GM12878 (cell line): ENCODE results near the gene C1QTNF9B. TPM values are rescaled to one million over a fixed set of nuclear protein-coding genes. Genes with fewer than 3 reads are reported as not detected.

Experiments
- ATAC-seq: fragments of 200-7000 bp; cut with Tn5 transposase; 3 replicates; pipeline ENCODE4 v1.9.1; 2020; ENCODE audit warnings: mild to moderate bottlenecking, moderate library complexity
- BruUV-seq: library from RNA; stranded (reverse); fragments of 400-500 nt; replicated peaks from 2 replicates; lab custom pipeline; 2021; lab: Mats Ljungman, UMichigan
- CTCF ChIA-PET: fragments of 300-600 bp; sonication (Branson Sonifier 250); formaldehyde crosslinking; extraction: SDS; loops from one replicate; lab custom pipeline; 2021; ENCODE audit warnings: inconsistent platforms; lab: Yijun Ruan, JAX
- POLR2A ChIA-PET: fragments of 350-600 bp; formaldehyde crosslinking; extraction: SDS; loops from one replicate; lab custom pipeline; 2021; ENCODE audit warnings: inconsistent platforms; lab: Charles Lee
- RAD21 ChIA-PET: fragments of 300-600 bp; sonication (Branson Sonifier 250); formaldehyde crosslinking; loops from one replicate; lab custom pipeline; 2023; ENCODE audit warnings: antibody characterized with exemption; ENCODE audit not compliant: unreplicated experiment; lab: Charles Lee
- SMC1A ChIA-PET: fragments of 300-600 bp; sonication (Branson Sonifier 250); formaldehyde crosslinking; loops from one replicate; lab custom pipeline; 2023; ENCODE audit not compliant: unreplicated experiment, uncharacterized antibody; lab: Charles Lee
- DNase-seq: peaks from one replicate; pipeline ENCODE4 v3.0.0-alpha.2; 2011; ENCODE audit warnings: low read depth, low spot score
- FAIRE-seq: peaks from 3 replicates; lab custom pipeline; 2011; peaks lifted over from hg19 to GRCh38; lab: Jason Lieb, UNC
- H2AFZ ChIP-seq: 2 replicates; pipeline ENCODE4 v1.6.0; 2011; ENCODE audit warnings: low read depth, low read length, control low read depth; ENCODE audit not compliant: control insufficient read depth
- H3K27ac ChIP-seq: 2 replicates; pipeline ENCODE4 v1.5.1; 2011; ENCODE audit warnings: control low read depth; ENCODE audit not compliant: control insufficient read depth, insufficient read depth
- H3K27me3 ChIP-seq, 2 experiments: replicated peaks in 1 of 2; 2 replicates each; pipeline versions ENCODE4 v1.6.0 to v1.6.1; 2011; ENCODE audit warnings: low read length in 1 of 2; ENCODE audit not compliant: control insufficient read depth in 2 of 2, insufficient read depth in 2 of 2
- H3K36me3 ChIP-seq, 2 experiments: 2 replicates each; pipeline ENCODE4 v1.5.1; 2011; ENCODE audit warnings: low read length in 1 of 2; ENCODE audit not compliant: control insufficient read depth in 2 of 2, insufficient read depth in 2 of 2
- H3K4me1 ChIP-seq: 2 replicates; pipeline ENCODE4 v1.6.1; 2011; ENCODE audit warnings: mild to moderate bottlenecking, low read length, moderate library complexity, mixed read lengths; ENCODE audit not compliant: control insufficient read depth, insufficient read depth
- H3K4me2 ChIP-seq: 2 replicates; pipeline ENCODE4 v1.6.0; 2011; ENCODE audit warnings: control low read depth; ENCODE audit not compliant: control insufficient read depth, insufficient read depth
- H3K4me3 ChIP-seq: fragments of 200-600 bp; sonication (generic); 2 replicates; pipeline ENCODE4 v1.5.1; 2016
- H3K79me2 ChIP-seq: 2 replicates; pipeline ENCODE4 v1.6.0; 2011; ENCODE audit warnings: low read length; ENCODE audit not compliant: control insufficient read depth, insufficient read depth
- H3K9ac ChIP-seq: 2 replicates; pipeline ENCODE4 v1.8.0; 2011; ENCODE audit warnings: low read length, control low read depth, mixed read lengths; ENCODE audit not compliant: control insufficient read depth, insufficient read depth
- H3K9me3 ChIP-seq: replicated peaks from 3 replicates; pipeline ENCODE4 v1.5.1; 2011; ENCODE audit warnings: mild to moderate bottlenecking, low read length; ENCODE audit not compliant: control insufficient read depth, insufficient read depth
- H4K20me1 ChIP-seq: 2 replicates; pipeline ENCODE4 v1.6.0; 2011; ENCODE audit not compliant: control insufficient read depth, insufficient read depth
- CEBPB ChIP-seq, 2 experiments: fragments of 150-350 bp in 1 of 2; IDR thresholded peaks; 2 replicates each; pipeline ENCODE4 v1.6.1; 2012 to 2014; ENCODE audit warnings: low read depth in 2 of 2, low read length in 2 of 2, borderline replicate concordance in 1 of 2, inconsistent platforms in 1 of 2
- CHD2 ChIP-seq: IDR thresholded peaks from 2 replicates; pipeline ENCODE4 v1.6.1; 2011; ENCODE audit warnings: low read depth, low read length, improper control_type of control experiment, borderline replicate concordance
- MEF2B ChIP-seq: fragments of 450-650 bp; IDR thresholded peaks from 2 replicates; pipeline ENCODE4 v1.6.1; 2018; ENCODE audit warnings: mild to moderate bottlenecking, moderate library complexity; ENCODE audit not compliant: partially characterized antibody, poor library complexity, severe bottlenecking
- POLR2AphosphoS2 ChIP-seq: IDR thresholded peaks from 2 replicates; pipeline ENCODE4 v1.6.1; 2011; ENCODE audit warnings: low read depth, mild to moderate bottlenecking, low read length, improper control_type of control experiment, moderate library complexity
- RB1 ChIP-seq: fragments of 450-650 bp; formaldehyde crosslinking; IDR thresholded peaks from 2 replicates; pipeline ENCODE4 v1.6.1; 2017; ENCODE audit warnings: mild to moderate bottlenecking, borderline replicate concordance
- SREBF1 ChIP-seq: IDR thresholded peaks from 2 replicates; pipeline ENCODE4 v1.6.1; 2012; ENCODE audit warnings: mild to moderate bottlenecking, low read length
- SREBF2 ChIP-seq: IDR thresholded peaks from 2 replicates; pipeline ENCODE4 v1.6.1; 2012; ENCODE audit warnings: mild to moderate bottlenecking, low read length
- WRNIP1 ChIP-seq: IDR thresholded peaks from 2 replicates; pipeline ENCODE4 v1.6.1; 2011; ENCODE audit warnings: low read depth, low read length, improper control_type of control experiment, borderline replicate concordance
- ZSCAN29 ChIP-seq: fragments of 450-650 bp; IDR thresholded peaks from 2 replicates; pipeline ENCODE4 v1.6.1; 2017; ENCODE audit warnings: mild to moderate bottlenecking, moderate library complexity
- WGBS: methylation state at CpG from one replicate; pipeline ENCODE4 v1.1.6; 2016; ENCODE audit warnings: low lambda C conversion rate; ENCODE audit not compliant: insufficient replicate concordance, insufficient coverage; ENCODE audit errors: missing lambda C conversion rate; 5-methylcytosine and 5-hydroxymethylcytosine counted together
- in situ Hi-C: fragments of 300-500 bp; cut with MboI; formaldehyde crosslinking; loops from 9 replicates; pipeline ENCODE4 v1.14.3; 2018; ENCODE audit warnings: mixed read lengths
- intact Hi-C: fragments of 100-400 bp; cut with micrococcal nuclease; formaldehyde crosslinking; loops from one replicate; pipeline ENCODE4 v1.14.2; 2022; ENCODE audit not compliant: unreplicated experiment
- polyA plus RNA-seq, 11 experiments: library from polyadenylated mRNA; depleted of rRNA in 4 of 11; unstranded in 6 of 11; stranded (reverse) in 5 of 11; fragments of >200 nt; fragmentation: Nextera tagmentation in 4 of 11; fragmentation: Illumina TruSeq in 1 of 11; extraction: Ambion mirVana in 4 of 11; extraction: Trizol in 1 of 11; gene quantifications; 1 replicate in 1 of 11; 2 replicates in 10 of 11; pipeline versions ENCODE4 v1.2.1 to v1.2.3, GENCODE V29; 2011 to 2016; ENCODE audit warnings: inconsistent platforms in 2 of 11, missing spikeins in 2 of 11, low read depth in 1 of 11
- total RNA-seq, 4 experiments: library from RNA; depleted of rRNA in 3 of 4; stranded (reverse); fragments of >200 nt in 3 of 4; fragmentation: Illumina TruSeq in 1 of 4; extraction: Trizol in 1 of 4; gene quantifications; 2 replicates each; pipeline versions ENCODE4 v1.2.1 to v1.2.3, GENCODE V29; 2013 to 2021
- TF ChIP-seq, protein P1 (sequence below), 3 experiments: IDR thresholded peaks in 2 of 3; conservative IDR thresholded peaks in 1 of 3; 2 replicates each; pipeline ENCODE4 v1.5.1; 2011; ENCODE audit warnings: low read depth in 3 of 3, low read length in 3 of 3, mild to moderate bottlenecking in 3 of 3, control low read depth in 2 of 3, moderate library complexity in 2 of 3, inconsistent platforms in 1 of 3, mixed read lengths in 1 of 3; ENCODE audit not compliant: control insufficient read depth in 2 of 3, insufficient read depth in 1 of 3; ENCODE audit errors: extremely low read depth in 1 of 3
- TF ChIP-seq, protein P2 (sequence below): fragments of 450-650 bp; IDR thresholded peaks from 2 replicates; pipeline ENCODE4 v1.6.1; 2016; ENCODE audit warnings: mild to moderate bottlenecking, moderate library complexity, borderline replicate concordance
- TF ChIP-seq, protein P3 (sequence below): IDR thresholded peaks from 2 replicates; pipeline ENCODE4 v1.6.1; 2011; ENCODE audit warnings: low read depth, mild to moderate bottlenecking, low read length, moderate library complexity, borderline replicate concordance; ENCODE audit errors: extremely low read depth
- TF ChIP-seq, protein P4 (sequence below): IDR thresholded peaks from 2 replicates; pipeline ENCODE4 v1.6.1; 2012; ENCODE audit warnings: low read depth, low read length, improper control_type of control experiment

Gene C1QTNF9B
- total and polyA plus RNA-seq, 10 of the 15 experiments (the other 5 are each of a cell fraction or from before 2014, with no cell fraction given), result 0.10 to 0.48 (median 0.32) TPM; not detected in 6

DNA sequence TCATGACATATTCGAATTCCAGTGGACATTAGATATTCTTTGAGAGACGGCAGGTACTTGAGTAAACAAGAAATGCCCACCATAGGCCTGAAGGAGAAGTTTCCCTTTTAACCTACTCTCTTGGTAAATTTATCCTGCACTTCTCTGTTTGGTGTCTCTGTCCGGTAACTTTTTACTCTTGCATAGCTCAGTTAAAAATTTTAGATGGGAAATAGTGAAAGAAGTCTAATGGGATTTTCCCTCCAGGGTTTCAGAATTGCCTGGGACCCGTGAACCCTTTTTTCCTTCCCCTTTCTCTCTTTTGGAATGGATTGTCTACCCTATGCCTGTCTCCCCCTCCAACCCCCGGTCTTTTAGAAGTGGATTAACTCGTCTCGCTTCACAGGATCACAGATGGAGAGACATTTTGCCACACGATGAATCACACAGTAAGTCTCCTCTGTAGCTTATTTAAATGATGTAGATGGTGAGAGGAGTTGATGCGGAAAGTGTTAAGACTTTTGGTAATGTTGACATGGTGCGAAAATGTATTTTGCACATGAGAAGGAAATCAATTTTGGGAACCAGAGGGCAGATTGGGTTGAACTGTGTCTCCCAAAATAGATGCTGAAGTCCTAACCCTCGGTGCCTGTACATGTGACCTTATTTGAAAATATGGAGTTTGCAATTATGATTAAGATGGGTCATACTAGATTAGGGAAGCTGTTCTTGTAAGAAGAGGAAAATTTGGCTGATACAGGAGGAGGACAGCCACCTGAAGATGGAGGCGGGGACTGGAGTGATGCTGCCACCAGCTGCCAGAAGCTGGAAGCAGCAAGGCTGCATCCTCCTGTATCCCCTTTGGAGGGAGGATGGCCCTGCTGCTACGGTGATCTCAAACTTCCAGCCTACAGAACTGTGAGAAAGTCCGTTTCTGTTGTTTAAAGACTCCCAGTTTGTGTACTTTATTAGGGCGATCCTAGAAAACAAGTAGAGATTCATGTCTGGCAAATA, 7.4 kb downstream of the C1QTNF9B start:
- Histone ChIP-seq H3K4me1 (no peaks in the 10 kb centered on the region), H3K9ac (peak overlapping the region; percentile 53), H3K27ac (peak overlapping the region; percentile 56; the same call in 1 of the 2 replicates), H3K4me2 (peak overlapping the region; percentile 95), H3K4me3 (peak overlapping the region; percentile 68), H3K79me2 (peaks cover 12% of the 10 kb centered on the region), H3K36me3 (no peaks in the 10 kb centered on the region), H4K20me1 (no peaks in the 10 kb centered on the region), H3K9me3 (no peaks in the 10 kb centered on the region), H3K27me3 (no peaks in the 10 kb centered on the region), H2AFZ (peak overlapping the region; percentile 93)
- in situ Hi-C loops (no loop called here), intact Hi-C loops (loop anchor here (5.0 kb wide), 1 partner anchor 313 kb away; no protein-coding TSS in a partner anchor)
- CTCF ChIA-PET, result interaction anchor here (0.6 to 3.6 kb wide), 39 partner anchors 9 to 744 kb away, joined by 3 to 17 read pairs (median 4); no protein-coding TSS in a partner anchor
- RAD21 ChIA-PET, result interaction anchor here (0.6 to 2.2 kb wide), 9 partner anchors 9 to 517 kb away, joined by 3 to 5 read pairs (median 4); no protein-coding TSS in a partner anchor
- POLR2A ChIA-PET, result interaction anchor here (0.6 kb wide), 1 partner anchor 101 kb away, joined by 3 read pairs; no protein-coding TSS in a partner anchor
- ATAC-seq, result peak; percentile 34
- BruUV-seq, result no TSS peak
- no peak for DNase-seq
- 8% methylated on average over 15 of the region's 15 CpGs for WGBS
- FAIRE-seq, result peak; percentile 31
- SMC1A ChIA-PET, result interaction anchor here (0.9 to 2.2 kb wide), 13 partner anchors 13 to 568 kb away, joined by 3 to 8 read pairs (median 3); no protein-coding TSS in a partner anchor
- TF ChIP-seq SREBF2 (no peak), SREBF1 (no peak), CEBPB (IDR thresholded peaks at IDR 0.05; ENCODE audit: borderline replicate concordance in 1 of 2, low read depth in 2 of 2, low read length in 2 of 2) (no peak), RB1 (no peak), ZSCAN29 (no peak), CHD2 (no peak), POLR2AphosphoS2 (no peak), WRNIP1 (no peak), MEF2B (no peak)
- TF ChIP-seq, protein P1, sequence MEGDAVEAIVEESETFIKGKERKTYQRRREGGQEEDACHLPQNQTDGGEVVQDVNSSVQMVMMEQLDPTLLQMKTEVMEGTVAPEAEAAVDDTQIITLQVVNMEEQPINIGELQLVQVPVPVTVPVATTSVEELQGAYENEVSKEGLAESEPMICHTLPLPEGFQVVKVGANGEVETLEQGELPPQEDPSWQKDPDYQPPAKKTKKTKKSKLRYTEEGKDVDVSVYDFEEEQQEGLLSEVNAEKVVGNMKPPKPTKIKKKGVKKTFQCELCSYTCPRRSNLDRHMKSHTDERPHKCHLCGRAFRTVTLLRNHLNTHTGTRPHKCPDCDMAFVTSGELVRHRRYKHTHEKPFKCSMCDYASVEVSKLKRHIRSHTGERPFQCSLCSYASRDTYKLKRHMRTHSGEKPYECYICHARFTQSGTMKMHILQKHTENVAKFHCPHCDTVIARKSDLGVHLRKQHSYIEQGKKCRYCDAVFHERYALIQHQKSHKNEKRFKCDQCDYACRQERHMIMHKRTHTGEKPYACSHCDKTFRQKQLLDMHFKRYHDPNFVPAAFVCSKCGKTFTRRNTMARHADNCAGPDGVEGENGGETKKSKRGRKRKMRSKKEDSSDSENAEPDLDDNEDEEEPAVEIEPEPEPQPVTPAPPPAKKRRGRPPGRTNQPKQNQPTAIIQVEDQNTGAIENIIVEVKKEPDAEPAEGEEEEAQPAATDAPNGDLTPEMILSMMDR (IDR thresholded peaks at IDR 0.05 in 2 of 3, conservative IDR thresholded peaks at IDR 0.05 in 1 of 3; ENCODE audit: control insufficient read depth in 2 of 3, extremely low read depth in 1 of 3, insufficient read depth in 1 of 3, low read depth in 3 of 3, low read length in 3 of 3), result peak; percentile 30 to 48 (median 30); a peak in 5 of 6 replicates
- TF ChIP-seq, protein P2, sequence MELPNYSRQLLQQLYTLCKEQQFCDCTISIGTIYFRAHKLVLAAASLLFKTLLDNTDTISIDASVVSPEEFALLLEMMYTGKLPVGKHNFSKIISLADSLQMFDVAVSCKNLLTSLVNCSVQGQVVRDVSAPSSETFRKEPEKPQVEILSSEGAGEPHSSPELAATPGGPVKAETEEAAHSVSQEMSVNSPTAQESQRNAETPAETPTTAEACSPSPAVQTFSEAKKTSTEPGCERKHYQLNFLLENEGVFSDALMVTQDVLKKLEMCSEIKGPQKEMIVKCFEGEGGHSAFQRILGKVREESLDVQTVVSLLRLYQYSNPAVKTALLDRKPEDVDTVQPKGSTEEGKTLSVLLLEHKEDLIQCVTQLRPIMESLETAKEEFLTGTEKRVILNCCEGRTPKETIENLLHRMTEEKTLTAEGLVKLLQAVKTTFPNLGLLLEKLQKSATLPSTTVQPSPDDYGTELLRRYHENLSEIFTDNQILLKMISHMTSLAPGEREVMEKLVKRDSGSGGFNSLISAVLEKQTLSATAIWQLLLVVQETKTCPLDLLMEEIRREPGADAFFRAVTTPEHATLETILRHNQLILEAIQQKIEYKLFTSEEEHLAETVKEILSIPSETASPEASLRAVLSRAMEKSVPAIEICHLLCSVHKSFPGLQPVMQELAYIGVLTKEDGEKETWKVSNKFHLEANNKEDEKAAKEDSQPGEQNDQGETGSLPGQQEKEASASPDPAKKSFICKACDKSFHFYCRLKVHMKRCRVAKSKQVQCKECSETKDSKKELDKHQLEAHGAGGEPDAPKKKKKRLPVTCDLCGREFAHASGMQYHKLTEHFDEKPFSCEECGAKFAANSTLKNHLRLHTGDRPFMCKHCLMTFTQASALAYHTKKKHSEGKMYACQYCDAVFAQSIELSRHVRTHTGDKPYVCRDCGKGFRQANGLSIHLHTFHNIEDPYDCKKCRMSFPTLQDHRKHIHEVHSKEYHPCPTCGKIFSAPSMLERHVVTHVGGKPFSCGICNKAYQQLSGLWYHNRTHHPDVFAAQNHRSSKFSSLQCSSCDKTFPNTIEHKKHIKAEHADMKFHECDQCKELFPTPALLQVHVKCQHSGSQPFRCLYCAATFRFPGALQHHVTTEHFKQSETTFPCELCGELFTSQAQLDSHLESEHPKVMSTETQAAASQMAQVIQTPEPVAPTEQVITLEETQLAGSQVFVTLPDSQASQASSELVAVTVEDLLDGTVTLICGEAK, result 0 out of 2 replicates have a peak, but pooled peaks have one; percentile 5
- TF ChIP-seq, protein P3, sequence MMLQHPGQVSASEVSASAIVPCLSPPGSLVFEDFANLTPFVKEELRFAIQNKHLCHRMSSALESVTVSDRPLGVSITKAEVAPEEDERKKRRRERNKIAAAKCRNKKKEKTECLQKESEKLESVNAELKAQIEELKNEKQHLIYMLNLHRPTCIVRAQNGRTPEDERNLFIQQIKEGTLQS, result no peak
- TF ChIP-seq, protein P4, sequence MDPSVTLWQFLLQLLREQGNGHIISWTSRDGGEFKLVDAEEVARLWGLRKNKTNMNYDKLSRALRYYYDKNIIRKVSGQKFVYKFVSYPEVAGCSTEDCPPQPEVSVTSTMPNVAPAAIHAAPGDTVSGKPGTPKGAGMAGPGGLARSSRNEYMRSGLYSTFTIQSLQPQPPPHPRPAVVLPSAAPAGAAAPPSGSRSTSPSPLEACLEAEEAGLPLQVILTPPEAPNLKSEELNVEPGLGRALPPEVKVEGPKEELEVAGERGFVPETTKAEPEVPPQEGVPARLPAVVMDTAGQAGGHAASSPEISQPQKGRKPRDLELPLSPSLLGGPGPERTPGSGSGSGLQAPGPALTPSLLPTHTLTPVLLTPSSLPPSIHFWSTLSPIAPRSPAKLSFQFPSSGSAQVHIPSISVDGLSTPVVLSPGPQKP, result no peak
